ENCODE results near the gene PLXNA4. TPM values are rescaled to one million over a fixed set of nuclear protein-coding genes. Genes with fewer than 3 reads are reported as not detected.

PLXNA4 gene
- total RNA-seq, 1 experiment from 2014 or later: not detected

GRCh38 chr7:132179681-132180080 is 396.6 kb downstream of the PLXNA4 start:
- no peaks in the 10 kb centered on the region for H3K9me3 ChIP-seq (ENCODE audit: control insufficient read depth in 1 of 2, insufficient read depth in 1 of 2, low read depth in 1 of 2, low read length in 2 of 2)
- peaks cover 15% of the 10 kb centered on the region; the same call in 1 of the 2 replicates for H3K27me3 ChIP-seq (ENCODE audit: insufficient read depth, low read length)
- POLR2A ChIA-PET: no interaction called here
- no peaks in the 10 kb centered on the region for H3K36me3 ChIP-seq (ENCODE audit: control insufficient read depth in 1 of 2, insufficient read depth in 2 of 2, low read length in 2 of 2)
- H3K27ac ChIP-seq (ENCODE audit: low read depth, low read length): no peak overlapping the region
- H3K4me3 ChIP-seq (replicated peaks in 1 of 2; ENCODE audit: low read depth in 1 of 2, low read length in 2 of 2): no peak overlapping the region
- no peaks in the 10 kb centered on the region for H3K9me2 ChIP-seq (ENCODE audit: insufficient read depth)
- ATAC-seq: no peak
- TF ChIP-seq, protein P1, sequence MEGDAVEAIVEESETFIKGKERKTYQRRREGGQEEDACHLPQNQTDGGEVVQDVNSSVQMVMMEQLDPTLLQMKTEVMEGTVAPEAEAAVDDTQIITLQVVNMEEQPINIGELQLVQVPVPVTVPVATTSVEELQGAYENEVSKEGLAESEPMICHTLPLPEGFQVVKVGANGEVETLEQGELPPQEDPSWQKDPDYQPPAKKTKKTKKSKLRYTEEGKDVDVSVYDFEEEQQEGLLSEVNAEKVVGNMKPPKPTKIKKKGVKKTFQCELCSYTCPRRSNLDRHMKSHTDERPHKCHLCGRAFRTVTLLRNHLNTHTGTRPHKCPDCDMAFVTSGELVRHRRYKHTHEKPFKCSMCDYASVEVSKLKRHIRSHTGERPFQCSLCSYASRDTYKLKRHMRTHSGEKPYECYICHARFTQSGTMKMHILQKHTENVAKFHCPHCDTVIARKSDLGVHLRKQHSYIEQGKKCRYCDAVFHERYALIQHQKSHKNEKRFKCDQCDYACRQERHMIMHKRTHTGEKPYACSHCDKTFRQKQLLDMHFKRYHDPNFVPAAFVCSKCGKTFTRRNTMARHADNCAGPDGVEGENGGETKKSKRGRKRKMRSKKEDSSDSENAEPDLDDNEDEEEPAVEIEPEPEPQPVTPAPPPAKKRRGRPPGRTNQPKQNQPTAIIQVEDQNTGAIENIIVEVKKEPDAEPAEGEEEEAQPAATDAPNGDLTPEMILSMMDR (IDR thresholded peaks at IDR 0.05 in 2 of 3, conservative IDR thresholded peaks at IDR 0.05 in 1 of 3; ENCODE audit: borderline replicate concordance in 1 of 3, insufficient read depth in 1 of 3, low read depth in 2 of 3, low read length in 2 of 3): no peak
- TF ChIP-seq SRF (IDR thresholded peaks at IDR 0.05; ENCODE audit: low read depth) (no peak), YY1 (IDR thresholded peaks at IDR 0.05; ENCODE audit: extremely low read depth, insufficient replicate concordance, low read depth, low read length) (no peak), FOSL1 (IDR thresholded peaks at IDR 0.05; ENCODE audit: low read depth) (no peak), JUND (IDR thresholded peaks at IDR 0.05) (no peak), POLR2AphosphoS5 (IDR thresholded peaks at IDR 0.05; ENCODE audit: low read depth, low read length) (no peak), ZBTB33 (IDR thresholded peaks at IDR 0.05; ENCODE audit: extremely low read depth, insufficient replicate concordance, low read length) (no peak), EZH2phosphoT487 (IDR thresholded peaks at IDR 0.05; ENCODE audit: borderline replicate concordance) (no peak), EZH2 (IDR thresholded peaks at IDR 0.05) (no peak), ZFX (IDR thresholded peaks at IDR 0.05) (no peak), CBX3 (IDR thresholded peaks at IDR 0.05; ENCODE audit: low read depth) (no peak), TCF7L2 (IDR thresholded peaks at IDR 0.05; ENCODE audit: borderline replicate concordance, extremely low read depth, insufficient read depth, insufficient read length) (no peak), EGR1 (IDR thresholded peaks at IDR 0.05; ENCODE audit: low read depth) (no peak), SIN3A (IDR thresholded peaks at IDR 0.05; ENCODE audit: low read depth) (no peak), ATF3 (IDR thresholded peaks at IDR 0.05) (no peak)
- H3K9ac ChIP-seq (ENCODE audit: low read length): no peak overlapping the region
- no TSS peak for BruUV-seq (replicated peaks)
- no peak for DNase-seq (ENCODE audit: low read depth, low spot score)
- RAD21 ChIA-PET (ENCODE audit: low non-redundant PET in 1 of 2, low total read pairs in 2 of 2, uncharacterized antibody in 2 of 2, unreplicated experiment in 2 of 2): no interaction called here
- intact Hi-C loops (cut with micrococcal nuclease): no loop called here
- no peaks in the 10 kb centered on the region for H3K79me2 ChIP-seq (ENCODE audit: insufficient read depth, low read length)
- no peaks in the 10 kb centered on the region for H3K4me1 ChIP-seq (ENCODE audit: control insufficient read depth in 1 of 2, insufficient read depth in 2 of 2, low read length in 2 of 2)
- H3K4me2 ChIP-seq (ENCODE audit: low read length): no peak overlapping the region
- no peaks in the 10 kb centered on the region for H4K20me1 ChIP-seq (ENCODE audit: insufficient read depth)
- H2AFZ ChIP-seq (ENCODE audit: low read depth, low read length, poor library complexity, severe bottlenecking): no peak overlapping the region
- CTCF ChIA-PET: no interaction called here
